GM12878 (cell line): ENCODE measurements around the gene QSOX1. TPM values are rescaled to one million over a fixed set of nuclear protein-coding genes. Genes with fewer than 3 reads are reported as not detected.

Source experiments
- ATAC-seq: fragments of 200-7000 bp; cut with Tn5 transposase; 3 replicates; pipeline ENCODE4 v1.9.1; 2020; ENCODE audit warnings: mild to moderate bottlenecking, moderate library complexity
- BruUV-seq: library from RNA; stranded (reverse); fragments of 400-500 nt; replicated peaks from 2 replicates; lab custom pipeline; 2021; lab: Mats Ljungman, UMichigan
- CTCF ChIA-PET: fragments of 300-600 bp; sonication (Branson Sonifier 250); formaldehyde crosslinking; extraction: SDS; loops from one replicate; lab custom pipeline; 2021; ENCODE audit warnings: inconsistent platforms; lab: Yijun Ruan, JAX
- POLR2A ChIA-PET: fragments of 350-600 bp; formaldehyde crosslinking; extraction: SDS; loops from one replicate; lab custom pipeline; 2021; ENCODE audit warnings: inconsistent platforms; lab: Charles Lee
- RAD21 ChIA-PET: fragments of 300-600 bp; sonication (Branson Sonifier 250); formaldehyde crosslinking; loops from one replicate; lab custom pipeline; 2023; ENCODE audit warnings: antibody characterized with exemption; ENCODE audit not compliant: unreplicated experiment; lab: Charles Lee
- SMC1A ChIA-PET: fragments of 300-600 bp; sonication (Branson Sonifier 250); formaldehyde crosslinking; loops from one replicate; lab custom pipeline; 2023; ENCODE audit not compliant: unreplicated experiment, uncharacterized antibody; lab: Charles Lee
- DNase-seq: peaks from one replicate; pipeline ENCODE4 v3.0.0-alpha.2; 2011; ENCODE audit warnings: low read depth, low spot score
- FAIRE-seq: peaks from 3 replicates; lab custom pipeline; 2011; peaks lifted over from hg19 to GRCh38; lab: Jason Lieb, UNC
- H2AFZ ChIP-seq: 2 replicates; pipeline ENCODE4 v1.6.0; 2011; ENCODE audit warnings: low read depth, low read length, control low read depth; ENCODE audit not compliant: control insufficient read depth
- H3K27ac ChIP-seq: 2 replicates; pipeline ENCODE4 v1.5.1; 2011; ENCODE audit warnings: control low read depth; ENCODE audit not compliant: control insufficient read depth, insufficient read depth
- H3K27me3 ChIP-seq, 2 experiments: replicated peaks in 1 of 2; 2 replicates each; pipeline versions ENCODE4 v1.6.0 to v1.6.1; 2011; ENCODE audit warnings: low read length in 1 of 2; ENCODE audit not compliant: control insufficient read depth in 2 of 2, insufficient read depth in 2 of 2
- H3K36me3 ChIP-seq, 2 experiments: 2 replicates each; pipeline ENCODE4 v1.5.1; 2011; ENCODE audit warnings: low read length in 1 of 2; ENCODE audit not compliant: control insufficient read depth in 2 of 2, insufficient read depth in 2 of 2
- H3K4me1 ChIP-seq: 2 replicates; pipeline ENCODE4 v1.6.1; 2011; ENCODE audit warnings: mild to moderate bottlenecking, low read length, moderate library complexity, mixed read lengths; ENCODE audit not compliant: control insufficient read depth, insufficient read depth
- H3K4me2 ChIP-seq: 2 replicates; pipeline ENCODE4 v1.6.0; 2011; ENCODE audit warnings: control low read depth; ENCODE audit not compliant: control insufficient read depth, insufficient read depth
- H3K4me3 ChIP-seq: fragments of 200-600 bp; sonication (generic); 2 replicates; pipeline ENCODE4 v1.5.1; 2016
- H3K79me2 ChIP-seq: 2 replicates; pipeline ENCODE4 v1.6.0; 2011; ENCODE audit warnings: low read length; ENCODE audit not compliant: control insufficient read depth, insufficient read depth
- H3K9ac ChIP-seq: 2 replicates; pipeline ENCODE4 v1.8.0; 2011; ENCODE audit warnings: low read length, control low read depth, mixed read lengths; ENCODE audit not compliant: control insufficient read depth, insufficient read depth
- H3K9me3 ChIP-seq: replicated peaks from 3 replicates; pipeline ENCODE4 v1.5.1; 2011; ENCODE audit warnings: mild to moderate bottlenecking, low read length; ENCODE audit not compliant: control insufficient read depth, insufficient read depth
- H4K20me1 ChIP-seq: 2 replicates; pipeline ENCODE4 v1.6.0; 2011; ENCODE audit not compliant: control insufficient read depth, insufficient read depth
- BACH1 ChIP-seq: fragments of 450-650 bp; IDR thresholded peaks from 2 replicates; pipeline ENCODE4 v1.6.1; 2017; ENCODE audit warnings: mild to moderate bottlenecking, borderline replicate concordance
- CREM ChIP-seq: IDR thresholded peaks from 2 replicates; pipeline ENCODE4 v1.6.1; 2014; ENCODE audit warnings: antibody characterized with exemption, low read depth
- HCFC1 ChIP-seq: fragments of 150-350 bp; IDR thresholded peaks from 2 replicates; pipeline ENCODE4 v1.6.1; 2014; ENCODE audit warnings: low read length
- RCOR1 ChIP-seq: conservative IDR thresholded peaks from 2 replicates; pipeline ENCODE4 v1.6.1; 2012; ENCODE audit warnings: low read depth, low read length, improper control_type of control experiment
- SRF ChIP-seq, 2 experiments: IDR thresholded peaks; 2 replicates each; pipeline ENCODE4 v1.6.1; 2011; ENCODE audit warnings: low read depth in 2 of 2, low read length in 2 of 2, mild to moderate bottlenecking in 1 of 2, moderate library complexity in 1 of 2
- TCF3 ChIP-seq: IDR thresholded peaks from 2 replicates; pipeline ENCODE4 v1.6.1; 2012; ENCODE audit warnings: low read depth, mild to moderate bottlenecking, low read length, borderline replicate concordance; ENCODE audit not compliant: insufficient read depth
- TCF7 ChIP-seq: IDR thresholded peaks from 2 replicates; pipeline ENCODE4 v1.6.1; 2014; ENCODE audit warnings: antibody characterized with exemption, borderline replicate concordance
- WGBS: methylation state at CpG from one replicate; pipeline ENCODE4 v1.1.6; 2016; ENCODE audit warnings: low lambda C conversion rate; ENCODE audit not compliant: insufficient replicate concordance, insufficient coverage; ENCODE audit errors: missing lambda C conversion rate; 5-methylcytosine and 5-hydroxymethylcytosine counted together
- in situ Hi-C: fragments of 300-500 bp; cut with MboI; formaldehyde crosslinking; loops from 9 replicates; pipeline ENCODE4 v1.14.3; 2018; ENCODE audit warnings: mixed read lengths
- intact Hi-C: fragments of 100-400 bp; cut with micrococcal nuclease; formaldehyde crosslinking; loops from one replicate; pipeline ENCODE4 v1.14.2; 2022; ENCODE audit not compliant: unreplicated experiment
- polyA plus RNA-seq, 11 experiments: library from polyadenylated mRNA; depleted of rRNA in 4 of 11; unstranded in 6 of 11; stranded (reverse) in 5 of 11; fragments of >200 nt; fragmentation: Nextera tagmentation in 4 of 11; fragmentation: Illumina TruSeq in 1 of 11; extraction: Ambion mirVana in 4 of 11; extraction: Trizol in 1 of 11; gene quantifications; 1 replicate in 1 of 11; 2 replicates in 10 of 11; pipeline versions ENCODE4 v1.2.1 to v1.2.3, GENCODE V29; 2011 to 2016; ENCODE audit warnings: inconsistent platforms in 2 of 11, missing spikeins in 2 of 11, low read depth in 1 of 11
- total RNA-seq, 4 experiments: library from RNA; depleted of rRNA in 3 of 4; stranded (reverse); fragments of >200 nt in 3 of 4; fragmentation: Illumina TruSeq in 1 of 4; extraction: Trizol in 1 of 4; gene quantifications; 2 replicates each; pipeline versions ENCODE4 v1.2.1 to v1.2.3, GENCODE V29; 2013 to 2021
- TF ChIP-seq, protein P1 (sequence below): fragments of 150-350 bp; IDR thresholded peaks from 2 replicates; pipeline ENCODE4 v1.6.1; 2016; ENCODE audit warnings: low read depth, low read length

QSOX1 gene
- total and polyA plus RNA-seq, 10 of the 15 experiments (the other 5 are each of a cell fraction or from before 2014, with no cell fraction given): 1.8 to 31.3 (median 11.2) TPM

DNA sequence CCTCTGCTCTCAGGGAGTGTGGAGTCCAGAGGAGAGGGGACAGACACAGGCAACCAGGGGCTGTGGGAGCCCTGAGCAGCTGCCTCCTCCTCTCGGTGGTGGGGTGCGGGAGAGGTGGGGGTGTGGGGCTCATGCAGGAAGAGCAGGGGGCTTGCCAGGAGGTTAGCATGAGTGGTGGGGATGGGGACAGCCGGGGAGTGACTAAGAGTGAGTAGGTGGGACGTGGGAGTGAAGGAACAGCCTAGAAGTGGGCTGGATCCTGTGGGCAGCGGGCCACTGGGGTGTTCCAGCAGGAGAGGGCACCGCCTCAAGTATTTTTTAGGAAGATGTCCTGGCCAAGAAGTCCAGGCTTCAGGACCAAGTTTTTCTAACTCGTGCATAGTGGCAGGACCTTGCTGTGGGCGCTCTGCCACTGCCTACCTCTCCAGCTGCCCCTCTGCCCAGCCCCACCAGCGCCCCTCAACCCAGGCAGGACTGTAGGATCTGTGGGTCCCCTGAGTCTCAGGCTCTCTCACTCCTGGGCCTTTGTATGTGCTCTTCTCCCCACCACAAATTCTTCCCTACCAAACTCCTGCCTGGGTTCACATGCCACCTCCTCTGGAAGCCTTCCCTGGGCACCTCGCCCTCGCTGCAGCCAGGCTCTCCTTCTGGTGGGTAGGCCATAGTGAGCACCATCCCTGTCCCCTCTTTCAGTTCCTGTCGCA lies 56.6 kb downstream of the QSOX1 start:
- no peaks in the 10 kb centered on the region for H3K4me1 ChIP-seq
- ChIA-PET CTCF (interaction anchor here (1.2 kb wide), 1 partner anchor 42 kb away, joined by 3 read pairs; no protein-coding TSS in a partner anchor), RAD21 (no interaction called here), SMC1A (interaction anchor here (1.0 kb wide), 1 partner anchor 282 kb away, joined by 3 read pairs; no protein-coding TSS in a partner anchor), POLR2A (no interaction called here)
- BruUV-seq: no TSS peak
- no peaks in the 10 kb centered on the region for H4K20me1 ChIP-seq
- H3K79me2 ChIP-seq: no peaks in the 10 kb centered on the region
- TF ChIP-seq CREM (no peak), RCOR1 (no peak), HCFC1 (no peak), TCF3 (no peak), TCF7 (no peak), BACH1 (no peak), SRF (IDR thresholded peaks at IDR 0.05; ENCODE audit: low read depth in 2 of 2, low read length in 2 of 2) (no peak)
- TF ChIP-seq, protein P1, sequence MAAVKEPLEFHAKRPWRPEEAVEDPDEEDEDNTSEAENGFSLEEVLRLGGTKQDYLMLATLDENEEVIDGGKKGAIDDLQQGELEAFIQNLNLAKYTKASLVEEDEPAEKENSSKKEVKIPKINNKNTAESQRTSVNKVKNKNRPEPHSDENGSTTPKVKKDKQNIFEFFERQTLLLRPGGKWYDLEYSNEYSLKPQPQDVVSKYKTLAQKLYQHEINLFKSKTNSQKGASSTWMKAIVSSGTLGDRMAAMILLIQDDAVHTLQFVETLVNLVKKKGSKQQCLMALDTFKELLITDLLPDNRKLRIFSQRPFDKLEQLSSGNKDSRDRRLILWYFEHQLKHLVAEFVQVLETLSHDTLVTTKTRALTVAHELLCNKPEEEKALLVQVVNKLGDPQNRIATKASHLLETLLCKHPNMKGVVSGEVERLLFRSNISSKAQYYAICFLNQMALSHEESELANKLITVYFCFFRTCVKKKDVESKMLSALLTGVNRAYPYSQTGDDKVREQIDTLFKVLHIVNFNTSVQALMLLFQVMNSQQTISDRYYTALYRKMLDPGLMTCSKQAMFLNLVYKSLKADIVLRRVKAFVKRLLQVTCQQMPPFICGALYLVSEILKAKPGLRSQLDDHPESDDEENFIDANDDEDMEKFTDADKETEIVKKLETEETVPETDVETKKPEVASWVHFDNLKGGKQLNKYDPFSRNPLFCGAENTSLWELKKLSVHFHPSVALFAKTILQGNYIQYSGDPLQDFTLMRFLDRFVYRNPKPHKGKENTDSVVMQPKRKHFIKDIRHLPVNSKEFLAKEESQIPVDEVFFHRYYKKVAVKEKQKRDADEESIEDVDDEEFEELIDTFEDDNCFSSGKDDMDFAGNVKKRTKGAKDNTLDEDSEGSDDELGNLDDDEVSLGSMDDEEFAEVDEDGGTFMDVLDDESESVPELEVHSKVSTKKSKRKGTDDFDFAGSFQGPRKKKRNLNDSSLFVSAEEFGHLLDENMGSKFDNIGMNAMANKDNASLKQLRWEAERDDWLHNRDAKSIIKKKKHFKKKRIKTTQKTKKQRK: no peak
- 35% methylated on average over 12 of the region's 12 CpGs for WGBS
- H3K27me3 ChIP-seq: no peaks in the 10 kb centered on the region
- no peak overlapping the region for H3K27ac ChIP-seq
- no peaks in the 10 kb centered on the region for H3K36me3 ChIP-seq
- H3K4me2 ChIP-seq: no peak overlapping the region
- no peak for ATAC-seq
- no peak for FAIRE-seq
- no peak for DNase-seq
- no peaks in the 10 kb centered on the region for H3K9me3 ChIP-seq
- H3K9ac ChIP-seq: no peak overlapping the region
- in situ Hi-C loops (no loop called here), intact Hi-C loops (no loop called here)
- no peak overlapping the region for H2AFZ ChIP-seq
- no peak overlapping the region for H3K4me3 ChIP-seq
